Measurements from ENCODE around the gene GAL3ST3.
"Not testable (repeated sequence)": the region's sequence is repeated elsewhere in the genome, so short reads cannot be mapped to it uniquely, and the experiment has no call there.

The GAL3ST3 gene

GRCh38 chr11:66012946-66013761 is 35.8 kb downstream of the GAL3ST3 start:
- DNase-seq = no peak

- DNase-seq = no peak
These were observed 36.5 kb downstream of the GAL3ST3 start for GRCh38 chr11:66012371-66012945.

GRCh38 chr11:66011785-66012303 is 37.1 kb downstream of the GAL3ST3 start, which contains the start of gene CST6:
Gene CST6 (plus strand): TSS chr11:66012008. CDS start chr11:66012045, 37 bp downstream.
- DNase-seq = no peak

GRCh38 chr11:66011239-66011784 is 37.6 kb downstream of the GAL3ST3 start:
- no peak for DNase-seq

GRCh38 chr11:66010036-66010435 is 38.9 kb downstream of the GAL3ST3 start:
- DNase-seq = not testable (repeated sequence)

- DNase-seq = no peak
These were observed 40.4 kb downstream of the GAL3ST3 start for GRCh38 chr11:66008468-66009101.

- DNase-seq = no peak
These were observed 40.9 kb downstream of the GAL3ST3 start for GRCh38 chr11:66008095-66008467.

GRCh38 chr11:66007201-66007634 is 41.7 kb downstream of the GAL3ST3 start:
- DNase-seq = no peak

- no peak for DNase-seq
These were observed 42.1 kb downstream of the GAL3ST3 start for GRCh38 chr11:66006891-66007176.

GRCh38 chr11:66006134-66006890 is 42.6 kb downstream of the GAL3ST3 start:
- DNase-seq = no peak

GRCh38 chr11:66004186-66004585 is 44.8 kb downstream of the GAL3ST3 start:
- DNase-seq = no peak

- no peak for DNase-seq
These were observed 45.7 kb downstream of the GAL3ST3 start for GRCh38 chr11:66003291-66003690.

GRCh38 chr11:66002648-66003225 is 46.2 kb downstream of the GAL3ST3 start:
- DNase-seq = no peak

GRCh38 chr11:66001942-66002647 is 46.9 kb downstream of the GAL3ST3 start, which contains the start of the genes BANF1 and EIF1AD:
Gene BANF1 (plus strand): TSS chr11:66002503. CDS start chr11:66003251, 748 bp downstream.
Gene EIF1AD (minus strand): TSS chr11:66002157. CDS start chr11:66000389, 1,768 bp downstream.
- DNase-seq = peak; percentile 98

GRCh38 chr11:65997286-65997685 is 51.7 kb downstream of the GAL3ST3 start:
- DNase-seq = no peak

GRCh38 chr11:65992056-65992455 is 56.9 kb downstream of the GAL3ST3 start:
- DNase-seq = no peak
